ENCODE data around the gene SPC24.
"Not testable (repeated sequence)": the region's sequence is repeated elsewhere in the genome, so short reads cannot be mapped to it uniquely, and the experiment has no call there.

Gene SPC24

GRCh38 chr19:11191934-11192333 lies 36.4 kb upstream of the SPC24 start:
- no peak for DNase-seq (ENCODE audit: low read depth, low spot score)

- peak; percentile 79 for DNase-seq (ENCODE audit: low read depth, low spot score)
These were observed 35.7 kb upstream of the SPC24 start for GRCh38 chr19:11191273-11191755.

GRCh38 chr19:11190501-11190900 lies 34.9 kb upstream of the SPC24 start:
- DNase-seq (ENCODE audit: low read depth, low spot score) = no peak

GRCh38 chr19:11187441-11187840 lies 31.9 kb upstream of the SPC24 start:
- no peak for DNase-seq (ENCODE audit: low read depth, low spot score)

GRCh38 chr19:11182994-11183393 lies 27.4 kb upstream of the SPC24 start:
- DNase-seq (ENCODE audit: low read depth, low spot score) = no peak

GRCh38 chr19:11181488-11181887 lies 25.9 kb upstream of the SPC24 start:
- DNase-seq (ENCODE audit: low read depth, low spot score) = no peak

- DNase-seq (ENCODE audit: low read depth, low spot score) = not testable (repeated sequence)
These were observed 25.4 kb upstream of the SPC24 start for GRCh38 chr19:11180975-11181374.

GRCh38 chr19:11180346-11180745 lies 24.8 kb upstream of the SPC24 start:
- DNase-seq (ENCODE audit: low read depth, low spot score) = no peak

- no peak for DNase-seq (ENCODE audit: low read depth, low spot score)
These were observed 24.2 kb upstream of the SPC24 start for GRCh38 chr19:11179716-11180297.

GRCh38 chr19:11179145-11179465 lies 23.5 kb upstream of the SPC24 start:
- not testable (repeated sequence) for DNase-seq (ENCODE audit: low read depth, low spot score)

- DNase-seq (ENCODE audit: low read depth, low spot score) = no peak
These were observed 22.0 kb upstream of the SPC24 start for GRCh38 chr19:11177592-11177991.

GRCh38 chr19:11176466-11177193 lies 21.0 kb upstream of the SPC24 start:
- no peak for DNase-seq (ENCODE audit: low read depth, low spot score)

- no peak for DNase-seq (ENCODE audit: low read depth, low spot score)
These were observed 20.3 kb upstream of the SPC24 start for GRCh38 chr19:11175920-11176319.

GRCh38 chr19:11174336-11174735 lies 18.8 kb upstream of the SPC24 start:
- DNase-seq (ENCODE audit: low read depth, low spot score) = no peak

GRCh38 chr19:11173516-11174155 lies 18.1 kb upstream of the SPC24 start:
- no peak for DNase-seq (ENCODE audit: low read depth, low spot score)

- DNase-seq (ENCODE audit: low read depth, low spot score) = no peak
These were observed 17.0 kb upstream of the SPC24 start for GRCh38 chr19:11172576-11172975.

GRCh38 chr19:11171144-11171543 lies 15.6 kb upstream of the SPC24 start:
- no peak for DNase-seq (ENCODE audit: low read depth, low spot score)

GRCh38 chr19:11169896-11170678 lies 14.5 kb upstream of the SPC24 start:
- no peak for DNase-seq (ENCODE audit: low read depth, low spot score)

GRCh38 chr19:11168568-11168967 lies 13.0 kb upstream of the SPC24 start:
- no peak for DNase-seq (ENCODE audit: low read depth, low spot score)

GRCh38 chr19:11166281-11167142 lies 10.9 kb upstream of the SPC24 start:
- DNase-seq (ENCODE audit: low read depth, low spot score) = no peak

GRCh38 chr19:11165486-11166030 lies 10.0 kb upstream of the SPC24 start:
- no peak for DNase-seq (ENCODE audit: low read depth, low spot score)

Measured in ELF-1 (cell line).